ENCODE data around the gene ROR1.

- TF ChIP-seq, protein P1, sequence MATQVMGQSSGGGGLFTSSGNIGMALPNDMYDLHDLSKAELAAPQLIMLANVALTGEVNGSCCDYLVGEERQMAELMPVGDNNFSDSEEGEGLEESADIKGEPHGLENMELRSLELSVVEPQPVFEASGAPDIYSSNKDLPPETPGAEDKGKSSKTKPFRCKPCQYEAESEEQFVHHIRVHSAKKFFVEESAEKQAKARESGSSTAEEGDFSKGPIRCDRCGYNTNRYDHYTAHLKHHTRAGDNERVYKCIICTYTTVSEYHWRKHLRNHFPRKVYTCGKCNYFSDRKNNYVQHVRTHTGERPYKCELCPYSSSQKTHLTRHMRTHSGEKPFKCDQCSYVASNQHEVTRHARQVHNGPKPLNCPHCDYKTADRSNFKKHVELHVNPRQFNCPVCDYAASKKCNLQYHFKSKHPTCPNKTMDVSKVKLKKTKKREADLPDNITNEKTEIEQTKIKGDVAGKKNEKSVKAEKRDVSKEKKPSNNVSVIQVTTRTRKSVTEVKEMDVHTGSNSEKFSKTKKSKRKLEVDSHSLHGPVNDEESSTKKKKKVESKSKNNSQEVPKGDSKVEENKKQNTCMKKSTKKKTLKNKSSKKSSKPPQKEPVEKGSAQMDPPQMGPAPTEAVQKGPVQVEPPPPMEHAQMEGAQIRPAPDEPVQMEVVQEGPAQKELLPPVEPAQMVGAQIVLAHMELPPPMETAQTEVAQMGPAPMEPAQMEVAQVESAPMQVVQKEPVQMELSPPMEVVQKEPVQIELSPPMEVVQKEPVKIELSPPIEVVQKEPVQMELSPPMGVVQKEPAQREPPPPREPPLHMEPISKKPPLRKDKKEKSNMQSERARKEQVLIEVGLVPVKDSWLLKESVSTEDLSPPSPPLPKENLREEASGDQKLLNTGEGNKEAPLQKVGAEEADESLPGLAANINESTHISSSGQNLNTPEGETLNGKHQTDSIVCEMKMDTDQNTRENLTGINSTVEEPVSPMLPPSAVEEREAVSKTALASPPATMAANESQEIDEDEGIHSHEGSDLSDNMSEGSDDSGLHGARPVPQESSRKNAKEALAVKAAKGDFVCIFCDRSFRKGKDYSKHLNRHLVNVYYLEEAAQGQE (IDR thresholded peaks at IDR 0.05; ENCODE audit: low read depth), result no peak
- TF ChIP-seq SP1 (IDR thresholded peaks at IDR 0.05; ENCODE audit: low read depth) (no peak), POLR2A (IDR thresholded peaks at IDR 0.05; ENCODE audit: borderline replicate concordance, extremely low read depth, insufficient read depth, insufficient read length) (no peak), SIN3A (IDR thresholded peaks at IDR 0.05; ENCODE audit: low read depth) (no peak), EZH2phosphoT487 (IDR thresholded peaks at IDR 0.05; ENCODE audit: borderline replicate concordance) (no peak)
- TF ChIP-seq, protein P2, sequence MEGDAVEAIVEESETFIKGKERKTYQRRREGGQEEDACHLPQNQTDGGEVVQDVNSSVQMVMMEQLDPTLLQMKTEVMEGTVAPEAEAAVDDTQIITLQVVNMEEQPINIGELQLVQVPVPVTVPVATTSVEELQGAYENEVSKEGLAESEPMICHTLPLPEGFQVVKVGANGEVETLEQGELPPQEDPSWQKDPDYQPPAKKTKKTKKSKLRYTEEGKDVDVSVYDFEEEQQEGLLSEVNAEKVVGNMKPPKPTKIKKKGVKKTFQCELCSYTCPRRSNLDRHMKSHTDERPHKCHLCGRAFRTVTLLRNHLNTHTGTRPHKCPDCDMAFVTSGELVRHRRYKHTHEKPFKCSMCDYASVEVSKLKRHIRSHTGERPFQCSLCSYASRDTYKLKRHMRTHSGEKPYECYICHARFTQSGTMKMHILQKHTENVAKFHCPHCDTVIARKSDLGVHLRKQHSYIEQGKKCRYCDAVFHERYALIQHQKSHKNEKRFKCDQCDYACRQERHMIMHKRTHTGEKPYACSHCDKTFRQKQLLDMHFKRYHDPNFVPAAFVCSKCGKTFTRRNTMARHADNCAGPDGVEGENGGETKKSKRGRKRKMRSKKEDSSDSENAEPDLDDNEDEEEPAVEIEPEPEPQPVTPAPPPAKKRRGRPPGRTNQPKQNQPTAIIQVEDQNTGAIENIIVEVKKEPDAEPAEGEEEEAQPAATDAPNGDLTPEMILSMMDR (IDR thresholded peaks at IDR 0.05 in 2 of 3, conservative IDR thresholded peaks at IDR 0.05 in 1 of 3; ENCODE audit: borderline replicate concordance in 1 of 3, insufficient read depth in 1 of 3, low read depth in 2 of 3, low read length in 2 of 3), result no peak
Observed at GRCh38 chr1:63772201-63772600, 1.6 kb upstream of the ROR1 start.

Data from HCT116 (cell line).